Heart left ventricle (tissue), 16 donors: ENCODE results near the gene MAPK8. TPM values are rescaled to one million over a fixed set of nuclear protein-coding genes. Genes with fewer than 3 reads are reported as not detected.

Experiments
- ATAC-seq, 4 donors: fragments of 200-7000 bp; cut with Tn5 transposase; one replicate each; pipeline ENCODE4 v1.9.1; 2020 to 2022; ENCODE audit warnings: moderate library complexity in 4 of 4, mild to moderate bottlenecking in 3 of 4, moderate number of reproducible peaks in 1 of 4
- DNase-seq, 5 donors: peaks; one replicate each; pipeline ENCODE4 v3.0.0-alpha.2; 2020
- H3K27ac ChIP-seq, 12 donors: fragments of 200-600 bp; sonication (generic) in 4 of 12; one replicate each; pipeline versions ENCODE4 v1.5.0 to v1.8.0; 2016 to 2022; ENCODE audit warnings: mild to moderate bottlenecking in 2 of 12
- H3K27me3 ChIP-seq, 9 donors: fragments of 200-600 bp; sonication (generic) in 2 of 9; one replicate each; pipeline versions ENCODE4 v1.5.1 to v1.8.0; 2016 to 2022; ENCODE audit warnings: mild to moderate bottlenecking in 3 of 9
- H3K36me3 ChIP-seq, 9 donors: fragments of 200-600 bp; sonication (generic) in 2 of 9; one replicate each; pipeline versions ENCODE4 v1.5.0 to v1.8.0; 2018 to 2022; ENCODE audit warnings: mild to moderate bottlenecking in 2 of 9
- H3K4me1 ChIP-seq, 12 donors: fragments of 200-600 bp; sonication (generic) in 4 of 12; one replicate each; pipeline versions ENCODE4 v1.5.0 to v1.8.0; 2016 to 2022; ENCODE audit warnings: mild to moderate bottlenecking in 3 of 12
- H3K4me3 ChIP-seq, 12 donors: fragments of 200-600 bp; sonication (generic) in 4 of 12; one replicate each; pipeline versions ENCODE4 v1.5.0 to v1.8.0; 2017 to 2022; ENCODE audit warnings: mild to moderate bottlenecking in 9 of 12, moderate library complexity in 4 of 12
- H3K9me3 ChIP-seq, 12 donors: fragments of 200-600 bp; sonication (generic) in 4 of 12; one replicate each; pipeline versions ENCODE4 v1.5.0 to v1.8.0; 2016 to 2022; ENCODE audit warnings: mild to moderate bottlenecking in 1 of 12
- POLR2A ChIP-seq, 2 donors: fragments of 450-650 bp; IDR thresholded peaks; one replicate each; pipeline ENCODE4 v1.6.1; 2017; ENCODE audit warnings: antibody characterized with exemption in 2 of 2, mild to moderate bottlenecking in 2 of 2, moderate library complexity in 2 of 2
- WGBS, 4 donors: extraction: QIAGEN DNeasy Blood & Tissue Kit in 2 of 4; methylation state at CpG; one replicate each; pipeline versions ENCODE4 v1.1.5 to v1.1.7; 2013 to 2018; 5-methylcytosine and 5-hydroxymethylcytosine counted together
- intact Hi-C, 10 donors: fragments of 100-400 bp; cut with DNase I; formaldehyde crosslinking; loops; one replicate each; pipeline versions ENCODE4 v1.11.1 to v1.14.2; 2022
- polyA plus RNA-seq, 2 donors: library from polyadenylated mRNA; stranded (reverse); fragments of 200-250 nt; gene quantifications; one replicate each; pipeline ENCODE4 v1.2.3, GENCODE V29; 2013
- total RNA-seq, 9 donors: library from RNA; depleted of rRNA in 2 of 9; stranded (reverse); fragments of >200 nt in 2 of 9; fragmentation: NEBNext Ultra II Directional in 3 of 9; extraction: Animal tissue kit (Norgen Biotek cat#: 25700) in 3 of 9; gene quantifications; one replicate each; pipeline versions ENCODE4 v1.1.0 to v1.2.4, GENCODE V29; 2016 to 2023
- TF ChIP-seq, protein P1 (sequence below), 12 donors: fragments of 200-600 bp; sonication (generic) in 4 of 12; IDR thresholded peaks; one replicate each; pipeline versions ENCODE4 v1.5.0 to v1.8.0; 2018 to 2022; ENCODE audit warnings: antibody characterized with exemption in 12 of 12, mild to moderate bottlenecking in 5 of 12
- donor health status: ischemic (EF 13 %, LVEDD 7.1; RV severe dilation, severe dysfunction).
- donor health status: healthy with polysubstance abuse.
- donor health status: DM: no; HTN: yes; CAD: no.
- donor health status: DM: no; HTN: no; CAD: no.
- donor health status: ischemic (EF 25% LVEDD 6.9; RV normal size, moderate dysfunction).
- donor health status: ischemic (EF 25% LVEDD 5.7; RV mildly dilated, moderate dysfunction).
- donor health status: healthy.
- donor health status: DM: yes; HTN: yes; CAD: no.
- donor health status: ischemic (EF 35%, LVEDD 5.7; RV mildly dilated, moderate dysfunction).
- donor health status: nonischemic (EF 11% LVEDD 7.7; RV severe dilation, severe dysfunction).
- donor health status: DM: yes; HTN: yes; CAD: no.
- donor health status: PGD.
- donor health status: ischemic (EF 29% LVEDD 5.4; RV normal size, mild dysfunction).
- donor health status: nonischemic (EF 23%, LVEDD 6.1; RV moderate dilation, normal function).

MAPK8 gene
- total and polyA plus RNA-seq, 11 donors = 4.2 to 36.8 (median 31.0) TPM

DNA sequence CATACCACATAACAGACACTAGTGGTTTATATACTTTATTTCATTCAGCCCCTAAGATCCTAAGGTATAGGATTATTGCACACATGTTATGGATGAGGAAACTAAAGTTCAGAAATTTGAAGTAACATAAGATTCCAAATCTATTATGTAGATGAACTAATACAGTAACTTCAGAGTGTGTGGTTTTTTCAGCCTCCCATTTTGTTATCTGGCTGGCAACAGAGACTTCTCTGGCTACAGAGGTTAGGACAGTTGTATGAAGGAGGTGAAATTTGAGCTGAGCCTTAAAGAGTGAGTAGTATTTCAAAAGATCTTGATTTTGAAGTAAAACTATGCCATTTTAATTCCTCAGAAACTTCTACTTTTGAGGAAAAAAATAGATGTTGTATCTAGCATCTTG lies 125.4 kb downstream of the MAPK8 start:
- DNase-seq (no peak), ATAC-seq (no peak)
- H3K9me3 ChIP-seq = no peaks in the 10 kb centered on the region
- no peak overlapping the region for H3K27ac ChIP-seq
- TF ChIP-seq POLR2A (IDR thresholded peaks at IDR 0.05) = no peak
- TF ChIP-seq, protein P1, sequence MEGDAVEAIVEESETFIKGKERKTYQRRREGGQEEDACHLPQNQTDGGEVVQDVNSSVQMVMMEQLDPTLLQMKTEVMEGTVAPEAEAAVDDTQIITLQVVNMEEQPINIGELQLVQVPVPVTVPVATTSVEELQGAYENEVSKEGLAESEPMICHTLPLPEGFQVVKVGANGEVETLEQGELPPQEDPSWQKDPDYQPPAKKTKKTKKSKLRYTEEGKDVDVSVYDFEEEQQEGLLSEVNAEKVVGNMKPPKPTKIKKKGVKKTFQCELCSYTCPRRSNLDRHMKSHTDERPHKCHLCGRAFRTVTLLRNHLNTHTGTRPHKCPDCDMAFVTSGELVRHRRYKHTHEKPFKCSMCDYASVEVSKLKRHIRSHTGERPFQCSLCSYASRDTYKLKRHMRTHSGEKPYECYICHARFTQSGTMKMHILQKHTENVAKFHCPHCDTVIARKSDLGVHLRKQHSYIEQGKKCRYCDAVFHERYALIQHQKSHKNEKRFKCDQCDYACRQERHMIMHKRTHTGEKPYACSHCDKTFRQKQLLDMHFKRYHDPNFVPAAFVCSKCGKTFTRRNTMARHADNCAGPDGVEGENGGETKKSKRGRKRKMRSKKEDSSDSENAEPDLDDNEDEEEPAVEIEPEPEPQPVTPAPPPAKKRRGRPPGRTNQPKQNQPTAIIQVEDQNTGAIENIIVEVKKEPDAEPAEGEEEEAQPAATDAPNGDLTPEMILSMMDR (IDR thresholded peaks at IDR 0.05) = no peak
- H3K4me3 ChIP-seq = no peak overlapping the region
- no peaks in the 10 kb centered on the region for H3K27me3 ChIP-seq
- H3K36me3 ChIP-seq = peaks cover 0 to 91% (median 37%) of the 10 kb centered on the region in 9 donors
- H3K4me1 ChIP-seq = no peaks in the 10 kb centered on the region
- intact Hi-C loops = no loop called here

DNA sequence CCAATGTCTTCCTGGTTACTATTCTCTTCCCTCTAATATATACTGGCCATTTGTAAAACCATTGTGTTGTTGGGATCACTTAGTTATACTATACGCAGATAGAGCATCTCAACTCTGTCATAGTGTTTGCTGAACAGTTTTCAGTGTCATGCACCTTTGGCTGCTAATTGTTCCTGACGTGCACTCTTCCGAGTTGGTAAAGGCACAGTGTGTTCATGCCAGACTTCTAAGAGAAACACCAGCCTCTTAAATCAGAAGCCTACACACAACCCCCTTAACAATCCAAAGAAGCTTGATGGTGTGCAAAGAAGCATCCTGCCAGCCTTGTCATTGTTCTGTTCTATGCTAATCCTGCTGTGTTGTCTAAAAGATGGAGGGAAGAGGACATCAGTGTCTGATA lies 131.1 kb downstream of the MAPK8 start:
- intact Hi-C loops = no loop called here
- DNase-seq = no peak
- Histone ChIP-seq H3K9me3 (no peaks in the 10 kb centered on the region), H3K4me1 (no peaks in the 10 kb centered on the region), H3K27me3 (no peaks in the 10 kb centered on the region), H3K4me3 (no peak overlapping the region), H3K27ac (no peak overlapping the region), H3K36me3 (peaks cover 0 to 61% (median 21%) of the 10 kb centered on the region in 9 donors)
- TF ChIP-seq POLR2A (IDR thresholded peaks at IDR 0.05) = no peak
- TF ChIP-seq, protein P1 (IDR thresholded peaks at IDR 0.05) = no peak
- WGBS, 4 donors = 71 to 86% (median 77%) methylated on average over 3 of the region's 3 CpGs
- no peak for ATAC-seq

DNA sequence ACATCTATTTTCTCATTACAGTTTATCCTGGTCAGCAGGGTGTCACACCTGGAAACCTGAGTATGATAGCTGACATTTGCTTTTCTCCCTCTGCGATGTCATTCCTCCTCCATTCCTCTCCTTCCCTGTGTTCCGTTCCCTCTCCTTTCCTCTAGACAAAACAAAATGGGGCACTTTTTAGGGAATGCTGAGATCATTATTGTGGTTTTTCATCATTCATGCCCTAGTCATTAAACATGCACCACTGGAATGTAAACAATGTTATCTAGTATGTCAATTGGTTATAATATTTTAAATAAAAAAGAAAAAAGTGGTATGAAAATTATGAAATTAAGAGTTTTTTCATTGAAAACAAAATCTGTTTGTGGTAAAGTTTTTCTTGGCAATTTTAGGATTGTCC lies 132.6 kb downstream of the MAPK8 start:
- Histone ChIP-seq H3K4me1 (no peaks in the 10 kb centered on the region), H3K27ac (no peak overlapping the region), H3K9me3 (no peaks in the 10 kb centered on the region), H3K27me3 (no peaks in the 10 kb centered on the region), H3K36me3 (peaks cover 0 to 47% (median 21%) of the 10 kb centered on the region in 9 donors), H3K4me3 (no peak overlapping the region)
- intact Hi-C loops = no loop called here
- TF ChIP-seq, protein P1 (IDR thresholded peaks at IDR 0.05) = no peak
- TF ChIP-seq POLR2A (IDR thresholded peaks at IDR 0.05) = no peak
- no peak for ATAC-seq
- 86 to 95% (median 93%) methylated on average over 2 of the region's 2 CpGs for WGBS, 4 donors
- DNase-seq = no peak

DNA sequence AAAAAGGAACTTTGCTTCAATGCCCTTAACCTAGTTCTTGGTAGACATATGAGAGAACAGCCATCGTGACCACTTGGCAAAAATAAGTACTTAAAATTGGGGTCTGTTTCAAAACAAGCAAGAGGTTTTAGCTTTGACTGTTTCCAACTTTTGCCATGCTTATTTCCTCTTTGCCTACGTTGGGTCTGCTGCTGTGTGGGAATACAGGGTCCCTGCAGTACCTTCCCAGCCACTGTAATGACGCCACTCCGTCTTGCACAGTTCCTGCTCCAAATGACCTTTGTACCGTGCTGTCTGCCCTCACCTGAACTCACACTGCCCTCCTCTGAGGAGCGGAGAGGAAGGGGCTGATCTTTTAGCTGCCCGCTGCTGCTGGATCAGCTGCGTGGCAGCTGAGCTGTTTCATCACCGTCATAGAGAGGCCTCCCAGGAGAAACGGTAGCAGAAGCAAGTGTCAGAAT lies 133.1 kb downstream of the MAPK8 start:
- no peaks in the 10 kb centered on the region for H3K27me3 ChIP-seq
- no peak for TF ChIP-seq POLR2A (IDR thresholded peaks at IDR 0.05)
- TF ChIP-seq, protein P1 (IDR thresholded peaks at IDR 0.05) = no peak
- peaks cover 0 to 44% (median 21%) of the 10 kb centered on the region in 9 donors for H3K36me3 ChIP-seq
- intact Hi-C loops = loop anchor here in 3 of 10 donors (10.0 kb wide), 2 partner anchors 55 to 215 kb away; no protein-coding TSS in a partner anchor
- DNase-seq = no peak
- no peak overlapping the region for H3K4me3 ChIP-seq
- no peak overlapping the region for H3K27ac ChIP-seq
- no peaks in the 10 kb centered on the region for H3K4me1 ChIP-seq
- peak in 3 of 4 donors; percentile 30 to 43 (median 36) for ATAC-seq
- 68 to 75% (median 69%) methylated on average over 10 of the region's 10 CpGs for WGBS, 4 donors
- H3K9me3 ChIP-seq = no peaks in the 10 kb centered on the region
